HG03469 (cell line): ENCODE results near the gene DLL4.

Source experiments
- ATAC-seq: cut with Tn5 transposase; IDR thresholded peaks from one replicate; pipeline ENCODE4 v1.9.1; 2021; ENCODE audit warnings: mild to moderate bottlenecking, moderate library complexity, moderate number of reproducible peaks; ENCODE audit not compliant: unreplicated experiment

Gene DLL4

GRCh38 chr15:40985541-40986330 lies 56.6 kb downstream of the DLL4 start:
- ATAC-seq: no peak

GRCh38 chr15:40986820-40987219 lies 57.7 kb downstream of the DLL4 start:
- ATAC-seq: no peak

GRCh38 chr15:40988156-40988555 lies 59.0 kb downstream of the DLL4 start:
- ATAC-seq: no peak
